Stimulated activated CD8-positive, alpha-beta memory T cell treated with anti-CD3 and anti-CD28 coated beads, Interleukin-7, amount 100 ng/mL, for 24 hours (primary cell): ENCODE measurements around the gene HEPN1.

Experiments
- DNase-seq: peaks from one replicate; pipeline ENCODE4 v3.0.0-alpha.2; 2020; ENCODE audit warnings: low read depth

HEPN1 gene

DNA sequence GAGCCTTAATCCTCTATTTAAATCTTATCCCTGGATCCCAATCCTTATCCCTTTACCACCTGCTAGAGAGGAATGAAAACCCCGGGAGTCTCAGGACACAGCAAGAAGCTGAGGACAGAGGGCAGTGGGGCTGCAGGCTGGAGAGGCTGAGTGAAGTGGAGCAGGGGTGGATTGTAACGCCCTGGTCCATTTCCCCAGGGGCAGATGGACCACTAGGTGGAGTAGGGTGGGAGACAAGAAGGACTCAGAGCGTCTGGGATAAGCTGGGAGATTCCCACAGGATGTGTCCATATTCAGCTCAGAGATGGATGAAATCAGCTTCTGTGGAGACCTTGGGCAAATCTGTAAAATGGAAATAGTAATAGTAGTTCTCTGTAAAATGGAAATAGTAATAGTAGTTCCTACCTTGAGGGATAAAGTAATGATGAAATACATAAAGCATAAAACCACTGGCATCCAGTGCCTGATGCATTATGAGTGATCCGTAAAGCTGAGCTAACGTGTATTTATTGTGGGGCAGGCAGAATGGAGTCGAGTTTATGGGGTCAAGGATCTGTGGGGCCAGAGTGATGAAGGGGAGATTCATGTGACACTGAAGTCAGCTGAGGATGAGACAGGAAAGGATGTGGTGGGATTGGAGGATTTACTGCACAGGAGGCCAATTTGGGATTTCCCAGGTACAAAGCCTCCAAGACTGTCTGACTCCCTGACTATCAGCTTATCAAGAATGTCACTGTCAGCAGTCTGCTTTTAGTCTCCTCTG lies 19.5 kb upstream of the HEPN1 start:
- no peak for DNase-seq

DNA sequence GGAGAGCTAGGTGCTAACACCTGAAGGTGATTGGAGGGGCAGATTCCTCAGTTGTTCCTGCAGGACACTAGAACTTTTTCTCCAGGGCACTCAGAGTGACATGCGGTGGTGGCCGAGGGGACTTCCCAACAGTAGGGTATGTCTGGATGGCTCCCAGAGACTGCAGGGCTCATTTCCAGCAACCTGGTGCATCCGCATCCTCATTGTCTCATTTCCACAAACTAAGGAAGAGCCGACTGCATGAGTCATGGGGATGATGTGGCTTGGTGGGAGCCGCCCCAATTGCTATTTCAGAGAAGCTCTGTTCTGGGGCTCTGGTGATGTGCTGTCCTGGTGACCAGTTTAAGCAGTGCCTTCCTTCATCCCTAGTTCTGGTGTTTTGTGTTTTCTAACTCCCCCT lies 18.6 kb upstream of the HEPN1 start:
- DNase-seq, result no peak

DNA sequence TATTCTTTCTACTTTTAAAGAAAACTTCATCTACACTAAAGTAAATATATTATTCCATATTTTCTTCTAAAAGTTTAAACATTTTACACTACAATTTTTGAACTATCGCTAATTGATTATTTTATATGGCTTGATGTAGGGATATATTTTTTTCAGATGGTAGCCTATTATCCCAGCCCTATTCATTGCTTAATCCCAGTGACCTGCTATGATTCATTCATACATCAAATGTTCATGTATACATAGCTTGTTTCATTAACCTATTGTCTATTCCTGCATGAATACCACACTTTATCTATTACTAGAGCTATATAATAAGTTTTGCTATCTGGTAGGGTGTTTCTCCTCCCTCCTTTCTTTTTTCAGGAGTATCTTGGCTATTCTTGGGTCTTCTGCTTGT lies 16.4 kb upstream of the HEPN1 start:
- DNase-seq, result no peak

GRCh38 chr11:124915541-124916369 lies 3.3 kb upstream of the HEPN1 start:
- no peak for DNase-seq

- DNase-seq, result no peak
Measured at GRCh38 chr11:124916370-124916710, 2.7 kb upstream of the HEPN1 start.

DNA sequence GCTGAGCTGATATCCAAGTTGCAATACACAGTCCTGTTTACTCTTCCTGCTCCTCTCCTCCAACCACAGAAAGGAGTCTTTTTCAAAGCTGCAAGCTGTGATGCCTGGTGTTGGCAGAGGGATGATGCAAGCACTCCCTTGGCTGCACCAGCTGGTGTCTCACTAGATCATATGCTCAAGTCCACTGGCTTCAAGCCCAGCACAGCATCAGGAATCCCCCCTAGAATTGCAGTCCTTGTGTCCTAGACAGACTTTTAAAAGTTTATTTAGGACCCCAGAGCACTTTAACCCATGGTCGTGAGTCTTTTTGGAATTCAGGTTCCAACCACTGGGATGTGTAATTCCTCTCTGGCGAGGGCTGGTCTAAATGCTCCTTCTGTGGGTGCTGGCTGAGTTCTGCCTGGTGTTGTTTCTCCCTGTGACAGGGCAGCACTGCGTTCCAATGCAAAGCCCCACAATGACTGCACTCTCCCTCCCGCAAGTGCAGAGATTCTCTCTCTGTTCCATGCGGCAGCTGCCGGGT lies 1.9 kb upstream of the HEPN1 start:
- DNase-seq, result no peak

GRCh38 chr11:124919898-124920297 lies 848 bp downstream of the HEPN1 start:
- no peak for DNase-seq

DNA sequence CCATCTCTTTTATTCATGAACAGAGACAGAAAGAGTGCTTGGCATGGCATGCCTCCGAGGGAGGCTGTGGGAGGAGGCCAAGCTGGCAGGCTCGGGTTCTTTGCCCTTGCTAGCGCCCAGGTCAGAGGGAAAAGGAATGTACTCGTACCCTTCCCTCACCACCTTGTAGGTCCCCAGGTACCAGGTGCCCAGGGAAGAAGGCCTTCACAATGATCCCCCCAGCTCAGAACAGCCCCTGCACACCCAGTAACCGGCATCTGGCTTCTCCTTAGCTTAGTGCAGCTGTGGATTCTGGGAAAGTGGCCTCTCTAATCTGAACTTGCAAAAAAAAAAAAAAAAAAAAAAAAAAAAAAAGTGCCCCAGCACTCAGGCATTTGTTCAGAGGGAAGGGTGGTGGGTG lies 1.3 kb downstream of the HEPN1 start:
- no peak for DNase-seq

- DNase-seq, result peak; percentile 50
Measured at GRCh38 chr11:124920870-124921609, 2.0 kb downstream of the HEPN1 start.

DNA sequence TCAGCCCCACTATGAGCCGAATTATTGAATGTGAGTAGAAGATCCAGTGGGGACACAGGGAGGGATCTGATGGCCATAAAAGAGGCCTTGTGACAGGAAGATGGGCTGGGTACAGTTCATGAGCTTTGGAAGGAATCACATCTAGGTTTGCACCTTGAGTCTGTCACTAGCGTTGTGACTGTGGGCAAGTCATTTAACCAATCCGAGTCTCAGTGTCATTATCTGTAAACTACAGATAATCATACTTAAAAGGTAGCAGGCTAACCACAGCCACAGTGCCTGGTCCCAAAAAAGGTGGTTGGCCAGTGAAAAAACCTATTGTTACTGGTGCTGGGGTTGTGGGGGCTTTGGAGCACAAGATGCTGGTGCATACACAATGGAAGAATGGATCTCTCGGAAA lies 3.8 kb downstream of the HEPN1 start:
- DNase-seq, result no peak

DNA sequence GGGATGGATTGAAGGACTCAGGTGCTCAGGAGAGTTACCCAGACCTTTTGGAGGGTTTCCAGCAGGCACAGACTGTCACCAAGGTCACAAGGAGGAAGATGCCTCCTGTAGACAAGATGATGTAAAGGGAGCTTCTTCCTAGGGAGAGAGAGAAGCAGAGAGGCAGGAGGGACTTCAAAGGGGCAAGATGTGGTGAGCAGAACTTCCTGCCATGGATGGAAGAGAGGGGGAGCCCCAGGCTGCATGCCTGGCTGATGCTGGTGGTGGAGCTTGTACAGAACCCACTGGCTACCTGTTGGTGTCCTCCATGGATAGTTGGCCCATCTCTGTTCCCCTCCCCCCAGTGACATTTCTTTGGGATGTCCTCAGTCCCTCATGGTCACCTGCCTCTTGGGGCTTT lies 4.2 kb downstream of the HEPN1 start:
- DNase-seq, result no peak

DNA sequence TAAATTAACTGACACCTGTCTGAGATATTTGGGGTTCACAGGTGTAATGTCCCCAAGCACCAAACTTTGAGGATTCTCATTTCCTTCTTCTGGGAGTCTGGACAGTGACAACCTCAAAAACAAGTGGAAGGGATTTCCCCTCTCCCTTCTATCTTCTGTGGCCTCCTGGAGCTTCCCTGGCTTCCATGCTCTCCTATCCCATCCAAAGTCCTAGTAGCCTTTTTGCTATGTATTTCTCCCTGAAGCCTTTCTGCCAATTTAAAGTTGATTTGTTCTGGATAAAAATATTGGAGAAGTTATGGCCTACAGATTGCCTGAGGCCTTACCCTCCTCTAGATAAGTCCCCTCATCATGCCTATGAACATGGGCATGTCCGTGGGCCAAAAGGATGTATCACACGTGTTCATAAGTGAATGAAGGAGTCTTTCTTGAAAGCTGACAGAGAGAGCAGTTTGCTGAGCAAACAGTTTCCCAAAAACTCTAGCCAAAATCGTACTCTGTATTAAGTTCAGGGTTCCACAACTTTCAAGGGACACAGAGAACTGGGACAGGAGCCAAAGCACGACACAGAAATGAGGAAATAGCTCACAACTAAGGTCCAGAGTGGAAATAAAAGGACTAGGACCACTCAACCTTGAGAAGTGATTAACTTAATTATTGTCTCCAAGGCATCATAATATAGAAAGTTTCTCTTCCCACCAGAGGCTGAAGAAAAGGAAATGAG lies 10.1 kb downstream of the HEPN1 start:
- no peak for DNase-seq

DNA sequence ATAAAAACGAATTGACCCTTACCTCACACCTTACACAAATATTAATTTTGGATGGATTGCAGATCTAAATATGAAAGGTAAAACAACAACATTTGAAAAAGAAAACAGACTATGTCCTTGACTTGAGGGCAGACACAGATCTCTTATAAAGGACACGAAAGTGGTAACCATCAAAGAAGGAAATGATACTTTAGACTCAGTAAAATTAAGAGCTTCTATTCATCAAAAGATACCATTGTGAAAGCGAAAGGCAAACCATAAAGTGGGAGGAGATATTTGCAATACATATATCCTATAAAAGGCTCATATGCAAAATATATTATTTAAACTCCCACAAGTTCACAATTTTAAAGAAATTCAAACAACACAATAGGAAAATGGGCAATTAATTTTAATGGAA lies 11.7 kb downstream of the HEPN1 start:
- no peak for DNase-seq

GRCh38 chr11:124934862-124935547 lies 16.0 kb downstream of the HEPN1 start:
- no peak for DNase-seq

DNA sequence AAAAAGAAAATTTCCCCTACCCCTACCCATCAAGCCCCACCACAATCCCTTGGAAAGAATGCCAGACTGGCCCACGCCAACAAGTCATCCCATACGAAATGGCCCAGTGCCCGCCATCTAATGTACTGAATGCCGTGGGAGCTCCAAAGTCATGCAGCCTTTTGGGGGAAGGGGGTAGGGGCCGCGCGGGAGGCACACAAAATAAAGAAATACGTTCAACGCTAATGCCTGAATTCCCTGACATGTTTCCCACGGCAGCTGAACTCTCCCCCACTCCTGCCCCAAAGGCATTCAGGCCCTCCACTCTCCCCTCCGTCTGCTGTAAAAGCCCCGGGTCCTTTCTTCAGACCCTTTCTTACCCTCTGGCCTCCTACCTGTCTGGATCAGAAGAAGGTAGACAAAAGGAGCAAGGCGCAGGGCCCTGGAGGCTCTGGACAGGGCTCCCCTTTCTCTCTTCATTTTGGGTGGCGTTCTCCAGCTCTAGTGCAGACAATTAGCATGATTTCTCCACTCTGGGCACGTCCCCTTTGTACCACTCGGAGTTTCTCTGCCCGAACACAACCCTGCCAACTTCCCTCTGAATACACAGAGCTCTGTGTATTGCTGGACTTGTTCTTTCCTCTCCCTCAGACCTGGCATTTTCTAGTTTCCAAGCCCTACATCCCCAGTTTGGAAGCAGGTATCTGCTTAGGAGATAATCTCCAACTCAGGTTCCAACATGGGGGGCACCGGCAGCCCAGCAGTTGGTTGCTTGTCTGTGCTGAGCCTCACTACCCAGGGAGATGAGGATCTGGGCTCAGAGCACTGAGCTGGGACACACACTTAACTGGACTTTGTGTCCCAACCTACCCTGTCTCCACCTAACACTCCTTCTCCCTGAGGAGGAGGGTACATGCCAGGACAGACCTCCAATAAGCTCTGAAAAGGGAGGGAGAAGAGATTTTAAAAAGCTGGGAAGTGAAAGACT lies 16.8 kb downstream of the HEPN1 start, which contains the start of gene HEPACAM:
Gene HEPACAM, minus strand, starts transcription at position 500 of the 967 bp plus-strand sequence. Its CDS starts 41 bp downstream, at position 459.
- DNase-seq, result no peak

DNA sequence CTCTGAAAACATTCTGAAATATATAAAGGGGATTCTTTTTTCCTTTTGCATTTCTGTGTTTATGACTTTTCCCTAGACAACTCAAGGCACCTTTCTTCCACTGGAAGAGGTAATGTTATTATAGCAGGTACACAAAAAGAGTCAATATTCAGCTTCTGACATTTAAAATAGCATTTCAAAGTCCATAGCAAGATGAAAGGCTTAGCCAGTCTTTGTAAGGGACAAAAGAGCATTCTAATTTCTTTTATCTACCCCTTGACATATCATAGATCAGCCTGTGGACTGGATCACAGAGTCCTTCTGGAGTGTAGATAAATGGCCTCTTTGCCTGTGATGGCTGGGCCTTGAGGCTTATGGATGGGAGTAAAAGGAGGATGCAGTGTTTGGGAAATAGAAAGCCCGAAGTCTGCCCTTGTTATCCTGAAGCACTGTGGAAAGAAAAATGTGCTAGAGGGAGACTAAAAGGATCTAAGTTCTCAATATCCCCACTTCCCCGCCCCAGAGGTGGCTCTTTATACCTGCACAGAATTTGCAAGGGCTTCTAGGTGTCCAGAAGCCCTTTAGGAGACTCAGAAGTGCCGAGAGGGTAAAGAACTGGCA lies 18.4 kb downstream of the HEPN1 start:
- no peak for DNase-seq

DNA sequence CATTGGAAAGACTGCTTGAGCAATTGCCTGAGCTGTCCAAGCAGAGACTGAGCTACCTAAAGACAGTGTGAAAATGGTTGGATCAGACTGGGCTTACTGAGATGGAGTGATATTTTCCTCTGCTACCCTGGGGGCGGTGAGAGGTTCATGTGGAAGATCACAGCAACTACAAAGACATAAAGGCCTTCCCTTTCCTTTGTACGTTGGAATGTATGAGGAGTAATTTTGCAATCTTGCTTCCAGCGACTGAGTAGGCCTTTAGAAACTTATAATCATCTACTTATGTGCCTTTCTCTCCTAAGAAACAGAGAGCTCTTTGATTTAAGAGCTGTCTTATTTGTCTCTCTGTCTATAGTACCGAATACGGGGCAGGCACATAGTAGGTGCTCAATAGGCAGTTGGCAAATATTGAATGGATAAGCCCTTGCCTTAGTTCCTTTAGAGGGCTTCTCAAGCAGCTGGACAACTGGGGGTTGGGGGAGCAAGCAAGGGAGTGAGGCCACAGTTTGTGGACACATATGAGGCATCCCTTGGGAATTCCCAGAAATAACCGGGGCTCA lies 19.2 kb downstream of the HEPN1 start:
- no peak for DNase-seq

DNA sequence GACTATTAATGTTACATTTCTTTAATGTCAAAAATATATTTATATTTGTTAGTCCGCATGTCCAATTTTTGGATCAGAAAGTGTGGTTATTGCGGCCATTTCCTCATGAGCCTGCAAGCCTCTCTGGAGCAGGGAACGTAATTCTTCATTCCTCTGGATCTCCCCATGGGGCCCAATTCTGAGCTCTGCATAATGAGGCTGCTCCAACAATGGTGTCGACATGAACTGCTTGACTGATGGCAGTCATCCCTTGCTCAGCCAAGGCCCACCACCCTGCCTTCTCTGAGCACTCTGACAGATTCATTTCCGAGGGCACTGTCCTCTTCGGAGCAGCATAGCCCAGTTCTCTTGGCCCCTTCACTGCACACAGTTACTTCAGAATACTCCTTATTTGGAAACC lies 19.9 kb downstream of the HEPN1 start:
- DNase-seq, result no peak

DNA sequence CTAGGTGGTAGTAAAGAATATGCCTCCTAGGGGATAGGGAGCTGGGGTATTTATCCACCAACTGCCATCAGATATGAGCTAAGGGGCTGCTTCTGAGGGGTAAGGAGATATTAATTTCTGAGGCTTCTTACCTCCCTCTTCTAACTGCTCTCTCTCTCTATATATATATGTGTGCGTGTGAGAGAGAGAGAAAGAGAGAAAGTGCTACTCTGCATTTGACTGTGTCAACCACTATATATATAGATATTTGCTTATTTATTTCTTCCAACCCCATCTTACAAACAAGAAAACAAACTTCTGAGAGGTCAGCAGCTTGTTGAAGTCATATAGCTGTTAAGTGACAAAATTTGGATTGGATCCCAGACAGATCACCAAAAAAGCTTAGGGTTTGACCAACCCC lies 22.7 kb downstream of the HEPN1 start:
- no peak for DNase-seq
